HG02970 (cell line): Measurements from ENCODE around the gene CHAT.
"Not testable (repeated sequence)": the region's sequence is repeated elsewhere in the genome, so short reads cannot be mapped to it uniquely, and the experiment has no call there.

Experiments
- ATAC-seq: cut with Tn5 transposase; IDR thresholded peaks from one replicate; pipeline ENCODE4 v1.9.1; 2021; ENCODE audit warnings: mild to moderate bottlenecking, moderate library complexity, moderate number of reproducible peaks; ENCODE audit not compliant: unreplicated experiment, low FRiP score

The CHAT gene

GRCh38 chr10:49678827-49679479, 65.1 kb downstream of the CHAT start:
- ATAC-seq, result no peak

- no peak for ATAC-seq
Measured at GRCh38 chr10:49679480-49679893, 65.7 kb downstream of the CHAT start, which contains the start of gene C10orf53. C10orf53 (plus strand) TSS chr10:49679651; CDS start chr10:49679698, 47 bp downstream.

- ATAC-seq, result not testable (repeated sequence)
Measured at GRCh38 chr10:49682449-49682848, 68.6 kb downstream of the CHAT start.

GRCh38 chr10:49682879-49683278, 69.0 kb downstream of the CHAT start:
- ATAC-seq, result no peak

- no peak for ATAC-seq
Measured at GRCh38 chr10:49686651-49687050, 72.8 kb downstream of the CHAT start.

- no peak for ATAC-seq
Measured at GRCh38 chr10:49688261-49688846, 74.5 kb downstream of the CHAT start.

GRCh38 chr10:49688920-49689319, 75.1 kb downstream of the CHAT start:
- no peak for ATAC-seq

GRCh38 chr10:49689882-49690510, 76.2 kb downstream of the CHAT start:
- ATAC-seq, result no peak

- ATAC-seq, result no peak
Measured at GRCh38 chr10:49690698-49691356, 77.0 kb downstream of the CHAT start.

- no peak for ATAC-seq
Measured at GRCh38 chr10:49691588-49691987, 77.8 kb downstream of the CHAT start.

- no peak for ATAC-seq
Measured at GRCh38 chr10:49694466-49694865, 80.6 kb downstream of the CHAT start.

- no peak for ATAC-seq
Measured at GRCh38 chr10:49696311-49696710, 82.5 kb downstream of the CHAT start.

GRCh38 chr10:49698679-49699078, 84.8 kb downstream of the CHAT start:
- no peak for ATAC-seq

- ATAC-seq, result no peak
Measured at GRCh38 chr10:49700211-49700610, 86.4 kb downstream of the CHAT start.

GRCh38 chr10:49700997-49701396, 87.2 kb downstream of the CHAT start:
- no peak for ATAC-seq

GRCh38 chr10:49707585-49707984, 93.7 kb downstream of the CHAT start:
- ATAC-seq, result no peak

- ATAC-seq, result no peak
Measured at GRCh38 chr10:49709934-49710333, 96.1 kb downstream of the CHAT start.

GRCh38 chr10:49710966-49711365, 97.1 kb downstream of the CHAT start:
- ATAC-seq, result no peak

GRCh38 chr10:49711481-49711880, 97.6 kb downstream of the CHAT start:
- ATAC-seq, result no peak

GRCh38 chr10:49713266-49713665, 99.4 kb downstream of the CHAT start:
- ATAC-seq, result no peak
